ENCODE data around the gene FARS2.
"Not testable (repeated sequence)": the region's sequence is repeated elsewhere in the genome, so short reads cannot be mapped to it uniquely, and the experiment has no call there.

Gene FARS2

GRCh38 chr6:5656226-5656625 lies 394.9 kb downstream of the FARS2 start:
- no peak overlapping the region for H4K12ac ChIP-seq (ENCODE audit: low read depth, low read length)
- H2BK120ac ChIP-seq (ENCODE audit: insufficient read depth, low read length, poor library complexity): no peak overlapping the region
- H3K23ac ChIP-seq (ENCODE audit: low read length): peak overlapping the region; percentile 37
- H3K79me1 ChIP-seq (ENCODE audit: low read length): peaks cover 2% of the 10 kb centered on the region
- no peak overlapping the region for H3K4me3 ChIP-seq (ENCODE audit: low read depth, low read length)
- H3K36me3 ChIP-seq (ENCODE audit: control insufficient read depth in 1 of 2, insufficient read depth in 2 of 2, low read length in 2 of 2): no peaks in the 10 kb centered on the region
- H3K27me3 ChIP-seq (ENCODE audit: insufficient read depth, low read length): no peaks in the 10 kb centered on the region
- no peak overlapping the region for H3K9ac ChIP-seq (ENCODE audit: low read length)
- H3K4ac ChIP-seq (ENCODE audit: low read depth, low read length): no peak overlapping the region
- H2AK5ac ChIP-seq (ENCODE audit: low read length): no peak overlapping the region
- H3K79me2 ChIP-seq (ENCODE audit: control insufficient read depth, insufficient read depth, low read length, poor library complexity): no peaks in the 10 kb centered on the region
- H3K4me1 ChIP-seq (ENCODE audit: control insufficient read depth in 1 of 2, insufficient read depth in 2 of 2, low read length in 2 of 2): peaks cover 0 to 4% of the 10 kb centered on the region in 2 experiments
- no peak overlapping the region for H4K8ac ChIP-seq (ENCODE audit: low read depth, low read length)
- no peak overlapping the region for H2BK12ac ChIP-seq (ENCODE audit: low read length)
- no peak overlapping the region for H3K4me2 ChIP-seq (ENCODE audit: low read length)
- no peak overlapping the region for H2BK5ac ChIP-seq (ENCODE audit: low read depth, low read length, poor library complexity)
- H3K14ac ChIP-seq (ENCODE audit: low read length): no peak overlapping the region
- no peaks in the 10 kb centered on the region for H3K9me3 ChIP-seq (ENCODE audit: insufficient read depth, low read depth, low read length)
- no peak overlapping the region for H3K27ac ChIP-seq (ENCODE audit: low read depth, low read length)
- no peak overlapping the region for H4K91ac ChIP-seq (ENCODE audit: low read depth, low read length)
- no CpG with 5 or more reads among the region's 3 CpGs for WGBS (ENCODE audit: extremely low coverage, insufficient coverage, insufficient read length)
- H3K18ac ChIP-seq (ENCODE audit: low read length): no peak overlapping the region
- H2AFZ ChIP-seq (ENCODE audit: insufficient read depth, low read length, poor library complexity): no peak overlapping the region
- no peak for DNase-seq

GRCh38 chr6:5656695-5657094 lies 395.4 kb downstream of the FARS2 start:
- not testable (repeated sequence) for H3K18ac ChIP-seq (ENCODE audit: low read length); H3K27ac ChIP-seq (ENCODE audit: low read depth, low read length); H3K9ac ChIP-seq (ENCODE audit: low read length); H4K91ac ChIP-seq (ENCODE audit: low read depth, low read length); H3K4me1 ChIP-seq (ENCODE audit: control insufficient read depth in 1 of 2, insufficient read depth in 2 of 2, low read length in 2 of 2); H3K79me2 ChIP-seq (ENCODE audit: control insufficient read depth, insufficient read depth, low read length, poor library complexity); H3K4me3 ChIP-seq (ENCODE audit: low read depth, low read length); H2AK5ac ChIP-seq (ENCODE audit: low read length); H3K23ac ChIP-seq (ENCODE audit: low read length); H2BK12ac ChIP-seq (ENCODE audit: low read length); H2BK120ac ChIP-seq (ENCODE audit: insufficient read depth, low read length, poor library complexity); DNase-seq; H3K4me2 ChIP-seq (ENCODE audit: low read length); H3K27me3 ChIP-seq (ENCODE audit: insufficient read depth, low read length); H4K12ac ChIP-seq (ENCODE audit: low read depth, low read length); H2AFZ ChIP-seq (ENCODE audit: insufficient read depth, low read length, poor library complexity); H3K36me3 ChIP-seq (ENCODE audit: control insufficient read depth in 1 of 2, insufficient read depth in 2 of 2, low read length in 2 of 2); H3K79me1 ChIP-seq (ENCODE audit: low read length); H3K9me3 ChIP-seq (ENCODE audit: insufficient read depth, low read depth, low read length); H4K8ac ChIP-seq (ENCODE audit: low read depth, low read length); H3K14ac ChIP-seq (ENCODE audit: low read length); H3K4ac ChIP-seq (ENCODE audit: low read depth, low read length); H2BK5ac ChIP-seq (ENCODE audit: low read depth, low read length, poor library complexity)
- WGBS (ENCODE audit: extremely low coverage, insufficient coverage, insufficient read length): no CpG with 5 or more reads among the region's 6 CpGs

GRCh38 chr6:5657684-5658430 lies 396.5 kb downstream of the FARS2 start:
- Histone ChIP-seq H3K27me3 (ENCODE audit: insufficient read depth, low read length) (no peaks in the 10 kb centered on the region), H3K23ac (ENCODE audit: low read length) (no peak overlapping the region), H3K36me3 (ENCODE audit: control insufficient read depth in 1 of 2, insufficient read depth in 2 of 2, low read length in 2 of 2) (no peaks in the 10 kb centered on the region), H2BK12ac (ENCODE audit: low read length) (no peak overlapping the region), H3K79me1 (ENCODE audit: low read length) (peaks cover 2% of the 10 kb centered on the region), H3K79me2 (ENCODE audit: control insufficient read depth, insufficient read depth, low read length, poor library complexity) (no peaks in the 10 kb centered on the region), H2BK5ac (ENCODE audit: low read depth, low read length, poor library complexity) (no peak overlapping the region), H3K9me3 (ENCODE audit: insufficient read depth, low read depth, low read length) (no peaks in the 10 kb centered on the region), H3K4me3 (ENCODE audit: low read depth, low read length) (no peak overlapping the region), H3K18ac (ENCODE audit: low read length) (no peak overlapping the region), H4K12ac (ENCODE audit: low read depth, low read length) (no peak overlapping the region), H3K14ac (ENCODE audit: low read length) (no peak overlapping the region), H3K9ac (ENCODE audit: low read length) (no peak overlapping the region), H3K4ac (ENCODE audit: low read depth, low read length) (no peak overlapping the region), H3K4me2 (ENCODE audit: low read length) (no peak overlapping the region), H2AK5ac (ENCODE audit: low read length) (no peak overlapping the region), H4K8ac (ENCODE audit: low read depth, low read length) (no peak overlapping the region), H4K91ac (ENCODE audit: low read depth, low read length) (no peak overlapping the region), H2AFZ (ENCODE audit: insufficient read depth, low read length, poor library complexity) (no peak overlapping the region), H3K4me1 (ENCODE audit: control insufficient read depth in 1 of 2, insufficient read depth in 2 of 2, low read length in 2 of 2) (peaks cover 0 to 4% of the 10 kb centered on the region in 2 experiments), H2BK120ac (ENCODE audit: insufficient read depth, low read length, poor library complexity) (no peak overlapping the region), H3K27ac (ENCODE audit: low read depth, low read length) (no peak overlapping the region)
- no CpG with 5 or more reads among the region's 9 CpGs for WGBS (ENCODE audit: extremely low coverage, insufficient coverage, insufficient read length)
- peak in 1 of 2 donors; percentile 13 for DNase-seq

GRCh38 chr6:5659467-5659866 lies 398.2 kb downstream of the FARS2 start:
- H2BK12ac ChIP-seq (ENCODE audit: low read length): no peak overlapping the region
- H3K79me2 ChIP-seq (ENCODE audit: control insufficient read depth, insufficient read depth, low read length, poor library complexity): no peaks in the 10 kb centered on the region
- H3K23ac ChIP-seq (ENCODE audit: low read length): no peak overlapping the region
- H3K4ac ChIP-seq (ENCODE audit: low read depth, low read length): no peak overlapping the region
- H3K4me3 ChIP-seq (ENCODE audit: low read depth, low read length): no peak overlapping the region
- H2AK5ac ChIP-seq (ENCODE audit: low read length): no peak overlapping the region
- no peak overlapping the region for H2BK5ac ChIP-seq (ENCODE audit: low read depth, low read length, poor library complexity)
- no peak overlapping the region for H3K14ac ChIP-seq (ENCODE audit: low read length)
- no peak overlapping the region for H3K4me2 ChIP-seq (ENCODE audit: low read length)
- H2BK120ac ChIP-seq (ENCODE audit: insufficient read depth, low read length, poor library complexity): no peak overlapping the region
- no peak overlapping the region for H2AFZ ChIP-seq (ENCODE audit: insufficient read depth, low read length, poor library complexity)
- no peak overlapping the region for H3K27ac ChIP-seq (ENCODE audit: low read depth, low read length)
- no peaks in the 10 kb centered on the region for H3K27me3 ChIP-seq (ENCODE audit: insufficient read depth, low read length)
- no peak overlapping the region for H4K91ac ChIP-seq (ENCODE audit: low read depth, low read length)
- H3K9ac ChIP-seq (ENCODE audit: low read length): no peak overlapping the region
- H3K18ac ChIP-seq (ENCODE audit: low read length): no peak overlapping the region
- H3K4me1 ChIP-seq (ENCODE audit: control insufficient read depth in 1 of 2, insufficient read depth in 2 of 2, low read length in 2 of 2): peaks cover 4 to 7% of the 10 kb centered on the region in 2 experiments
- no peaks in the 10 kb centered on the region for H3K36me3 ChIP-seq (ENCODE audit: control insufficient read depth in 1 of 2, insufficient read depth in 2 of 2, low read length in 2 of 2)
- no peak for DNase-seq
- H3K9me3 ChIP-seq (ENCODE audit: insufficient read depth, low read depth, low read length): no peaks in the 10 kb centered on the region
- H4K8ac ChIP-seq (ENCODE audit: low read depth, low read length): no peak overlapping the region
- H3K79me1 ChIP-seq (ENCODE audit: low read length): peaks cover 2% of the 10 kb centered on the region
- no peak overlapping the region for H4K12ac ChIP-seq (ENCODE audit: low read depth, low read length)
